Stimulated activated naive CD8-positive, alpha-beta T cell treated with anti-CD3 and anti-CD28 coated beads, Interleukin-15, Interleukin-2, amounts not matched to agents 100 ng/mL and 50 ng/mL, for 24 hours (primary cell): ENCODE measurements around the gene ASPG.

Experiments used
- H3K27ac Mint-ChIP-seq: one replicate; pipeline ENCODE4 v1.8.0; 2021; ENCODE audit warnings: mild to moderate bottlenecking, mixed read lengths
- H3K27me3 Mint-ChIP-seq: one replicate; pipeline ENCODE4 v1.8.0; 2021; ENCODE audit warnings: mixed read lengths
- H3K36me3 Mint-ChIP-seq: one replicate; pipeline ENCODE4 v1.8.0; 2021; ENCODE audit warnings: low read depth, mixed read lengths
- H3K4me1 Mint-ChIP-seq: one replicate; pipeline ENCODE4 v1.8.0; 2021; ENCODE audit warnings: low read depth, mixed read lengths
- H3K4me3 Mint-ChIP-seq: one replicate; pipeline ENCODE4 v1.8.0; 2021; ENCODE audit warnings: mild to moderate bottlenecking, mixed read lengths
- H3K9me3 Mint-ChIP-seq: one replicate; pipeline ENCODE4 v1.8.0; 2021; ENCODE audit warnings: mixed read lengths

ASPG gene

DNA sequence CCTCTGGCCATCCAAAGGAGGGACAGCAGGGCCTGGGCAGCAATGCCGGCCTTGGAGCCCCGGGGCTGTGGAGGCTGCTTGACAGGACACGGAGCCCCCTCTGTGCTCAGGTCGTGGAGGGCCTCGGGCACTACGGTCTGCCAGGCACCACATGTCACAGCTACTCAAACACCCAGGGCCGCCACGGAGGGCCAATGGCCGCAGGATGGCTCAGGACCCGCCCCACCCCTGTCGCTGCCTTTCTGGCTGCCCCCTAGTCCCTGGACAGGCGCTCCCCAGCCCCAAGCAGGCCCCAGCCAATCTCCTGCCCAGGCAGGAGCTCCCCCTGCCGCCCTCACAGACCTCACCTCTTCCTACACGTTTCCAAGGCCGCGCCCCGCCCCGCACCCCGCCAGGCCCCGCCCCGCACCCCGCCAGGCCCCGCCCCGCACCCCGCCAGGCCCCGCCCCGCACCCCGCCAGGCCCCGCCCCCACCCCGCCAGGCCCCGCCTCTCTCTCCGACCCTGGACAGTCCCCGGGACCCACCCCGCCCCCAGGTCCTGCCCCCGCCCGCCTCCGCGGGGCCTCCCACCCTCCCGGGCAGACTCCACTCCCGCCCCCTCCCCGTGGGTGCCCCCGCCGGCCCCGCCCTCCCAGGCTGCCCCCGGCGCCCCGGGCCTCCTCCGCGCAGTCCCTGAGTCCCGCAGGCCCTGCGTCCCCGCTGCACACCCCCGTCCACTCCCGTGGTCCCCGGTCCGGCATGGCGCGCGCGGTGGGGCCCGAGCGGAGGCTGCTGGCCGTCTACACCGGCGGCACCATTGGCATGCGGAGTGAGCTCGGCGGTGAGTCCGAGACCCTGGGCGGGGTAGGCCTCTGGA is at the start of gene ASPG:
TSS of gene ASPG (plus strand) at position 669 of the 857 bp plus-strand sequence. CDS start at position 740, 71 bp downstream.
- H3K4me3 Mint-ChIP-seq, result no peak within 1 kb of the TSS
- H3K36me3 Mint-ChIP-seq, result no peaks in the 10 kb centered on the region
- H3K27me3 Mint-ChIP-seq, result peaks cover 6% of the 10 kb centered on the region
- H3K27ac Mint-ChIP-seq, result no peak within 1 kb of the TSS
- no peaks in the 10 kb centered on the region for H3K9me3 Mint-ChIP-seq
- peaks cover 6% of the 10 kb centered on the region for H3K4me1 Mint-ChIP-seq

DNA sequence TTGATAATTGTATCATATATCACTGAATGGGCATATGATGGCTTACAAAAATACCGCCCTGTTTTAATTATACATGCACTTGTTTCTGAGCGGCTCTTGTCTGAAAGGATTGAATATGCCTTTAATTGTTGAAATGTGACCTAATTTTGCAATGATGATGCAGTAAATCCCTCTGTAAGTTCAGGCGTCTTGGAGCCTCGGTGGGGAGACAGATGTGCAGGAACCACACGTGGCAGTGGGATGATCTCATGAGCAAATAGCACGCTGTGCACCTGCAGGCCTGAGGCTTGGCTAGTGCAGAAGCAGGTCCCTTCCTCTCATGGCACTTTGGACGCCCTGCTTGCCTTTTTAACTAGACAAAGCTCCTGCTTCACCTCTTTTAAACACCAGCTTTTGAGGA is 49.3 kb upstream of the ASPG start:
- Mint-ChIP-seq H3K9me3 (no peaks in the 10 kb centered on the region), H3K27me3 (peaks cover 41% of the 10 kb centered on the region), H3K4me1 (no peaks in the 10 kb centered on the region), H3K27ac (no peak overlapping the region), H3K4me3 (no peak overlapping the region), H3K36me3 (no peaks in the 10 kb centered on the region)

DNA sequence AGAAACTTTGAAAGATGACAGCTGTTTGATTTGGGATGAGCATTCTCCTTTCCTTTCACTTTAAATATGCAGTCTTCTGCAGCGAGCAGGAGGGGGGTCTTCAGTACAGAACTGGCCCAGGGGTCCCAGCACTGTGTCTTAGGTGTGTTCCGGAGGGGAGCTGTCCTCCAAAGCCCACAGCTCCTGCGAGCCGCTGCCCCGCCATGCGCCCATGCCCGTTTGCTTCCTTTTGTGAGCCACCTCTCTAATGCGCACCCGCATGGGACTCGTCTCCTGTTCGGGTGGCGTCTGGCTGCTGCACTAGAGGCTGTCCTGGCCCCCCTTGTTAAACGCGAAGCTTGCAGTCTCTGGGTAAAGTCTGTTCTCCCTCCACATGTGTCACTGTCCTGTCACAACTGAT is 48.4 kb upstream of the ASPG start:
- no peak overlapping the region for H3K27ac Mint-ChIP-seq
- peaks cover 42% of the 10 kb centered on the region for H3K27me3 Mint-ChIP-seq
- no peaks in the 10 kb centered on the region for H3K4me1 Mint-ChIP-seq
- H3K36me3 Mint-ChIP-seq, result no peaks in the 10 kb centered on the region
- H3K4me3 Mint-ChIP-seq, result no peak overlapping the region
- H3K9me3 Mint-ChIP-seq, result no peaks in the 10 kb centered on the region

DNA sequence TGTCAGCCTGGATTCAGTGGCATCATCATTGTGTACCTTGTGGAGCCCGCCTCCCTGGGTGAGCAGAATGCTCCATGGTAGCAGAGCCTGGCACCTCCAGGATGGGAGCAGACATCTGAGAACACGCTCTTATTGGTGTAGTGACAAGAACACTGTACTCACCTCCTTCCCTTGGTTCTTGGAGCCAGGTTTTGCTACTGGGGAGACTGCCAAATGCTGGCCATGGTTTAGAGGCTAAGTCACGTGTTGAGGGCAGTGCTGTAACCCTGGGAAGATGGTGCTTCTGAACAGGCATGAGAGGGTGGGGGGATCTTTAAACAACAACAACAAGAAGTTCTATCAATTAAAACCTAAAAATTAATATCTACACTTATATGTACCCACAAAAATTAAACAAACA is 47.6 kb upstream of the ASPG start:
- no peaks in the 10 kb centered on the region for H3K9me3 Mint-ChIP-seq
- H3K36me3 Mint-ChIP-seq, result no peaks in the 10 kb centered on the region
- no peak overlapping the region for H3K27ac Mint-ChIP-seq
- no peak overlapping the region for H3K4me3 Mint-ChIP-seq
- H3K4me1 Mint-ChIP-seq, result no peaks in the 10 kb centered on the region
- peaks cover 41% of the 10 kb centered on the region for H3K27me3 Mint-ChIP-seq

DNA sequence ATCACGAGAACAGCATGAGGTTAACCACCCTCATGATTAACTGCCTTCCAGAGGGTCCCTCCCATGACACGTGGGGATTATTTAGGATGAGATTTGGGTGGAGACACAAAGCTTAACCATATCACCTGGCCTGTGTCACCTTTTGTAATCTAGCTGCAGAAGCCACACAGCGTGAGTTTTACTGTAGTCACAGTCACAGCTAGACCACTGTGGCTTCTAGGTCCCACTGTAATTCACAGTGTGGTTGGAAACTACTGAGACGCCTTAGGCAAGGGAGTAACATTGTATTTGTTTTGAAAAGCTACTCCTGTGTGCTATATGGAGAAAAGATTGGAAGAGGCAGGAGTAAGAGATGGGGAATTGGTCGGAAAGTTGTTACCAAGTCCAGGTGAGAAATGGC is 46.3 kb upstream of the ASPG start:
- Mint-ChIP-seq H3K9me3 (no peaks in the 10 kb centered on the region), H3K27me3 (peaks cover 34% of the 10 kb centered on the region), H3K27ac (no peak overlapping the region), H3K4me1 (no peaks in the 10 kb centered on the region), H3K4me3 (no peak overlapping the region), H3K36me3 (no peaks in the 10 kb centered on the region)

DNA sequence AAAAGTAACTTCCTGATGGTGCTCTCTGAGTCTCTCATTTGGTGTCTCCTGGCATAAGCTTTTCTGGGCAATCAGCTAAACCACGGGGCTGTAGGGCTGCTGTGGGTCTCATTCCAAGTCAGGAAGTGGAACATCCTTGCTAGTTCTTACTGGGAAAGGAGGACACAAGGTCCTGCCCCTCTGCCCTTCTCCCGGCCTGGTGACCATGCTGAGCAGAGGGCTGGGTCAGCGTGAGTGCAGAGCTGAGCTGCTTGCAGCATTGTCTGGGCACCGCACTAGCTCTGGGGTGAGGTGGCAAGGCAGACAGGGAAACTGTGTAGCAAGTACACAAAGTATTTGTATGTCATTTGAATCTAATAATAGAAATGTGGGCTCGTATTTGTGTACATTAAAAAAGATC is 45.0 kb upstream of the ASPG start:
- Mint-ChIP-seq H3K27me3 (peaks cover 34% of the 10 kb centered on the region), H3K9me3 (no peaks in the 10 kb centered on the region), H3K4me1 (no peaks in the 10 kb centered on the region), H3K36me3 (no peaks in the 10 kb centered on the region), H3K27ac (no peak overlapping the region), H3K4me3 (no peak overlapping the region)

DNA sequence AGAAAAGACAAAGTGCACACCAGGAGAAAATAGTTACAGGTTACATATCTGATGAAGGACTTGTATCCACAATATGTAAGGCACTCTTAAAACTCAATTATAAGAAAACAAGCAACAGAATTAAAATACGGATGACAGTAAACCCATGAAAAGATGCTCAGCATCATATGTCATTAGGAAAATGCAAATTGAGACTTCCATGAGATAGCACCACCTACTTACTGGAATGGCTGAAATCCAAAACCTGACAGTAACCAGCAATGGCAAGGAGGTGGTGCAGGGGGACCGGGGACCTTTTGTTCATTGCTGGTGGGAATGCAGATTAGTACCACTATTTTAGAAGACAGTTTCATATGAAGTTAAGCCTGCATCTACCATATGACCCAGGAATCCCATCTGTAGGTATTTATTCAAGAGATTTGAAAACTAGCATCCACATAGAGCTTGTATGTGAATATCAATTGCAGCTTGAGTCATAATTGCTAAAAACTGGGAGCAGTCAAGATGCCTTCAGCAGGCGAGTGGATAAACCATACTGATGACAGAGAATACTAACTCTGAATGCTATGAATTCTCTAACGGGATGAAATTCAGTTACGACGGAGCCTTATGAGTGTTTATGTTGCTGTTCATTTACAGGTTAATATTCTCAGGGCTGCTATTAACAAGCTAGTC is 43.9 kb upstream of the ASPG start:
- Mint-ChIP-seq H3K9me3 (no peaks in the 10 kb centered on the region), H3K4me3 (no peak overlapping the region), H3K4me1 (no peaks in the 10 kb centered on the region), H3K36me3 (no peaks in the 10 kb centered on the region), H3K27ac (no peak overlapping the region), H3K27me3 (peaks cover 30% of the 10 kb centered on the region)

DNA sequence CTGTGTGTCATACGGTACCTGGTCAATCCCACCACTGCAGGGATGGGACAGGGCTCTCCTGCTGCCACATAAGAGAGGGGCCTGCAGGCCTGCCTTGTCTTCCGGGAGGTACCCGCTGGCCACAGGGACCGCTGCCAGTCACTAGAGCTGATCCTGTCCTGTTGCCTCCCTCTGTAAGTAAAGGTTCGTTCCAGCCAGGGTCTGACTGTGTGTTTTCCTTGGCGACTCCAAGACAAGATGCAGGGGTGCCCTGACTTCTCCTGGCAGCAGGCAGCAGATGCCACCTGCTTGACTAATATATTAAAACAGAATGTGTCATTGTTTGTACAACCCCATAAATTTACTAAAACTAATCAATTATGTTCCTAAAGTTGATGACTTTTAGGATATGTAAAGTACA is 41.5 kb upstream of the ASPG start:
- no peaks in the 10 kb centered on the region for H3K36me3 Mint-ChIP-seq
- no peak overlapping the region for H3K27ac Mint-ChIP-seq
- peaks cover 28% of the 10 kb centered on the region for H3K27me3 Mint-ChIP-seq
- H3K9me3 Mint-ChIP-seq, result no peaks in the 10 kb centered on the region
- H3K4me1 Mint-ChIP-seq, result no peaks in the 10 kb centered on the region
- H3K4me3 Mint-ChIP-seq, result no peak overlapping the region

DNA sequence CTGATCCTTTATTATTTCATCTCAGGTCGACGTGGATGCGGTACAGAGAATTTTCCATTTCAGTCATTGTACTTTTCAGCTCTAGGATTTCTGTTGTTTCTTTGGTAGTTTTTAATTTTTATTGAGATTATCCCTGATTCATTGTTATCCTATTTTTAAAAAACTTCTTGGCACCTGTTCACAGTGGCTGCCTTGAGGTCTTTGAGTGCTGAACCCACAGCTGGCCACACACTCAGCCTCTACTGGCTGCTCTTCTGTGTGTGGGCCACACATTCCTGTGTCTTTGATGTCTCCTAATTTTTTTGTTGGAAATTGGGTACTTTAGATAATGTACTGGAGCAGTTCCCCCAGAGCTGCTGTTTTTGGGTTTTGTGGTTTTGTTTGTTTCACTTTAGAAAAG is 37.7 kb upstream of the ASPG start:
- Mint-ChIP-seq H3K27ac (no peak overlapping the region), H3K4me1 (no peaks in the 10 kb centered on the region), H3K36me3 (no peaks in the 10 kb centered on the region), H3K9me3 (no peaks in the 10 kb centered on the region), H3K27me3 (peaks cover 18% of the 10 kb centered on the region), H3K4me3 (no peak overlapping the region)

DNA sequence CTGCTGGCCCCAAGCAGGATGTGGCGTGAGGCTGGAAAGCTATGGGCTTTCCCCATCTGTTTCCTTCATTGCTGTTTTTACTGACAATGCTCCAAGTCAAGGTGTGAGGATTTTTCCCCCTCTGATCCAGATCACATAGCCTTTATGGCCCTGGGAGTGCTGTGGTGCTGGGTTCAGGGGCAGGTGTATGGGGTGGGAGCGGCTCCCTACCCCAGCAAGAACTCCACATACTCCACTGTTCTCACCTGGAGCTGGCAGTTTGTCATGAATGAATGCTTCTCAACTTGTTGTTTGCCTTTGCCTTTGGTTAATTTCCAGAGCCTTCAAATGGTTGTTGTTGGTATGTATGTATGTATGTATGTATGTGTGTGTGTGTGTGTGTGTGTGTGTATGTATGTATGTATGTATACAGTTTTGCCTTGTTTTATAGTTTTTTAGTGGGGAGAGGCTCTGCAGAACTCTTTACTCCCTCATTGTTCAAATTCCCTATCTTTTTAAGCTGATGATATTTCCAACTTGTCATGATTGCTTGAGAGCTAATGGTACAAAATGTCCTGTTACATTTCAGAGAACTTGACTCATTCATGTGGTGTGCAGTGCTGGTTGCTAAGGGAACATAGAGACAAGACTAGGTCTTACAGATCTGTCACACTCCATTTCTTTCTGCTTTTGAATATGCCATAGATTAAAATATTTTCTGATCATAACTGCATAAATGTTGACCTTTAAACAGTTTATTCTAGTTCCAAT is 36.6 kb upstream of the ASPG start:
- Mint-ChIP-seq H3K36me3 (no peaks in the 10 kb centered on the region), H3K4me1 (no peaks in the 10 kb centered on the region), H3K27ac (no peak overlapping the region), H3K9me3 (no peaks in the 10 kb centered on the region), H3K27me3 (peaks cover 19% of the 10 kb centered on the region), H3K4me3 (no peak overlapping the region)

DNA sequence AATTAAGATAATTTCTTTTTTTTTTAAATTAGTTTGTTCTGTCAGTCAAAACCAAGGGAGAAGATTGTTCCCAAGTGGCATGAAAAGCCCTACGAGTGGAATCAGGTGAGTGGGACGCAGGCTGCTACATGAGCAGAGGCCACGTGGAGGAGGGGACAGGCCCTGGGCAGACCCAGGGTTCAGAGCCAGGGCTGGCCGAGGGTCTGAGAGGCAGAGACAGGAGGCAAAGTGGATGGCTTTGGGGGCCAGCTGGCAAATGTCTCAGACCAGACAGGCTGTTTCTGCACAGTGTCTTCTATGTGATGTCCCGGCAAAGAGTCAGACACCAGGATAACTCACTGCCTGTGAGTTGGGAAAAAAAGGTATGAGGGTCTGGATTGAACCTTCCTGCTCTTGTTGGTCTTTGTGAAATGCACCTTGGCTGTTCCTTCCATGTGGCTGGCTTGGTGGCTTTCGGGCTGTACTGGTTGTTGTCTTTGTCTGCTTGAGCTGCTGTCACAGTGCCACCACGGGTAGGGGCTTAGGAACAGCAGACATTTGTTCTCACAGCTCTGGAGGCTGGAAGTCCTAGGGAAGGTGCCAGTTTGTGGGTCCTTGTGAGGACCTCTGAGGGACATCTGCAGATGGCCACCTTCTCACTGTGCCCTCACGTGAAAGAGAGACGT is 35.8 kb upstream of the ASPG start:
- Mint-ChIP-seq H3K4me3 (no peak overlapping the region), H3K36me3 (no peaks in the 10 kb centered on the region), H3K27me3 (peaks cover 19% of the 10 kb centered on the region), H3K4me1 (no peaks in the 10 kb centered on the region), H3K27ac (no peak overlapping the region), H3K9me3 (no peaks in the 10 kb centered on the region)

DNA sequence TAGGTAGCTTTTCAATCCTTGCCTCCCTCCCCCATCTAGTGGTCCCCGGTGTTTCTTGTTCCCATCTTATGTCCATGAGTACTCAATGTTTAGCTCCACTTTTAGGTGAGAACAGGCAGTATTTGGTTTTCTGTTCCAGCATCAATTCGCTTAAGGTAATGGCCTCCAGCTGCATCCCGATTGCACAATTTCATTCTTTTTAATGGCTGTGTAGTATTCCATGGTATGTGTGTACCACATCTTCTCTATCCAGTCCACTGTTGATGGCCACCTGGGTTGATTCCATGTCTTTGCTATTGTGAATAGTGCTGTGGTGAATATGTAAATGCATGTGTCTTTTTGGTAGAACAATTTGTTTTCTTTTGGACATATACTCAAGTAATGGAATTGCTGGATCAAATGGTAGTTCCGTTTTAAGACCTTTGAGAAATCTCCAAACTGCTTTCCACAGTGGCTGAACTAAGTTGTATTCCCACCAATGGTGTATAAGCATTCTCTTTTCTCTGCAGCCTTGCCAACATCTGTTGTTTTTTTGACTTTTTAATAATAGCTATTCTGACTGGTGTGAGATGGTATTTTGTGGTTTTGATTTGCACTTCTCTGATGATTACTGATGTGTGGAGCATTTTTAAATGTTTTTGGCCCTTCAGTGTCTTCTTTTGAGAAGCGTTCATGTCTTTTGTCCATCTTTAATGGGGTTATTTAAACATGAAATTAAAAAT is 34.2 kb upstream of the ASPG start:
- H3K27ac Mint-ChIP-seq, result no peak overlapping the region
- H3K9me3 Mint-ChIP-seq, result no peaks in the 10 kb centered on the region
- no peaks in the 10 kb centered on the region for H3K4me1 Mint-ChIP-seq
- H3K36me3 Mint-ChIP-seq, result no peaks in the 10 kb centered on the region
- H3K27me3 Mint-ChIP-seq, result peaks cover 19% of the 10 kb centered on the region
- H3K4me3 Mint-ChIP-seq, result no peak overlapping the region

DNA sequence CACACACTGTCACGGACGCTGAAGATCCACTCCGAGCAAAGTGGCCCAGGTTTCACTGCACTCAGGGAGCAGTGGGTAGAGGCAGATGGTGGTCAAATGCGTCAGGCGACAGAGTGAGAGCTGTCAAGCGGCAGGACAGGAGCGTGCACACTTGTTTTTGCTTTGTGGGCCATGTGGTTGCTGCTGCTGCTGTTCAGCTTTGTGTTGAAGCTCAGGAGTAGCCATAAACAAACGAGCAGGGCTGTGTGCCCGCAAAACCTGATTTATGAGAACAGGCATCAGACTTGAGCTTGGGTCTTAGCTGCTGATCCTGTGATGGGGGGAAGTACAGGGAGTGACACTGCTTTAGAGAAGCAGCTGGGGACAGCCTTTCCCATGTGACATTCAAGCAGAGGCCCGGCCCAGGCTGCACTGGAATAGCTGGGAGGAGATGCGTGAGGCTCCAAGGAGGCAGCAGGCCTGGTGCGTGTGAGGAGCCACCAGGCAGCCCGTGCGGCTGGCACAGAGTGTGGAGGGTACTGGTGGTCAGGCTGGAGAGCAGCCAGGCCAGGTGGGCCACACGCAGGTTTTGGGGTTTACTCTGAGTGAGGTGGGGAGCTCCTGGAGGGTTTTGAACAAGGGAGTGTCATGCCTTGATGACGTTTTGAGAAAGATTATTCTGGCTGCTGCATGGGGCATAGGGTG is 31.1 kb upstream of the ASPG start:
- no peak overlapping the region for H3K27ac Mint-ChIP-seq
- H3K27me3 Mint-ChIP-seq, result peaks cover 18% of the 10 kb centered on the region
- H3K4me1 Mint-ChIP-seq, result no peaks in the 10 kb centered on the region
- H3K36me3 Mint-ChIP-seq, result no peaks in the 10 kb centered on the region
- H3K4me3 Mint-ChIP-seq, result no peak overlapping the region
- H3K9me3 Mint-ChIP-seq, result no peaks in the 10 kb centered on the region

DNA sequence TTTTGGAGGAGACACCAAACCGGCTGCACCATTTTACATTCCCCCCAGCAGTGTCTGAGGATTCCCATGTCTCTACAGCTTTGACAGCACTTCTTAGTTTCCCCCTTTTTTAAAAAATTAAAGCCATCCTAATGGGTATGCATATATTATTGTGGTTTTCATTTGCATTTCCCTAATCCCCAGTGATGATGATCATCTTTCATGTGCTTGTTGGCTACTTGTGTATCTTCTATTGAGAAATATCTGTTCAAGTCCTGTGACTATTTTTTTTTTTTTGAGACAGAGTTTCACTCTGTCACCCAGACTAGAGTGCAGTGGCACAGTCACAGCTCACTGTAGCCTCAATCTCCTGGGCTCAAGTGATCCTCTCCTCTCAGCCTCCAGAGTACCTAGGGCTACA is 23.2 kb upstream of the ASPG start:
- Mint-ChIP-seq H3K36me3 (peaks cover 5% of the 10 kb centered on the region), H3K4me3 (no peak overlapping the region), H3K27ac (no peak overlapping the region), H3K9me3 (peaks cover 4% of the 10 kb centered on the region), H3K27me3 (peaks cover 35% of the 10 kb centered on the region), H3K4me1 (no peaks in the 10 kb centered on the region)
